ENCODE data around the gene ZBTB21. TPM values are rescaled to one million over a fixed set of nuclear protein-coding genes. Genes with fewer than 3 reads are reported as not detected.

ZBTB21 gene
- total and polyA plus RNA-seq, 10 donors, result 1.9 to 21.7 (median 14.0) TPM

- H3K27ac ChIP-seq, result no peak overlapping the region
- intact Hi-C loops (cut with DNase I; ENCODE audit: low total_unique reads), result no loop called here
- no peak overlapping the region for H3K4me3 ChIP-seq
- DNase-seq, result no peak
- no peaks in the 10 kb centered on the region for H3K36me3 ChIP-seq
- TF ChIP-seq CTCF (IDR thresholded peaks at IDR 0.05 in 8 of 11, conservative IDR thresholded peaks at IDR 0.05 in 3 of 11) (no peak), POLR2A (IDR thresholded peaks at IDR 0.05) (no peak), POLR2AphosphoS5 (IDR thresholded peaks at IDR 0.05) (no peak)
- H3K9me3 ChIP-seq, result no peaks in the 10 kb centered on the region
- H3K27me3 ChIP-seq (replicated peaks in 1 of 7), result no peaks in the 10 kb centered on the region
- 72 to 80% (median 76%) methylated on average over 20 of the region's 20 CpGs for WGBS, 5 donors
- H3K4me1 ChIP-seq, result peaks cover 0 to 27% (median 16%) of the 10 kb centered on the region in 6 donors
Observed at GRCh38 chr21:41970751-41971653, 39.2 kb downstream of the ZBTB21 start.

DNA sequence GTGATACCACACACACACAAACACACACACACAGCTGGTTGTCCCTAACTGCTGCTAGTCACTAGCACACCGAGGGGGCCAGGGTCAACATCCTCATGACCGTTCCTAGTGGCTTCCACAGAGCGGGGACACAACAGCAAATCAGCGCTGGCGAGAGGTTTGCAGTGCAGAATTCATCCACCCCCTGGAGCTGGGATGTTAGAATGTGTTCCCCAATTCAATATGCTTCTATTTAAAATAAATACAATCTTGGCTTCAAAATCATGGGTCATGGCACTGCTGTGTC lies 40.1 kb downstream of the ZBTB21 start:
- intact Hi-C loops (cut with DNase I; ENCODE audit: low total_unique reads), result no loop called here
- Histone ChIP-seq H3K4me1 (peaks cover 0 to 27% (median 16%) of the 10 kb centered on the region in 6 donors), H3K9me3 (no peaks in the 10 kb centered on the region), H3K4me3 (no peak overlapping the region), H3K27me3 (replicated peaks in 1 of 7) (no peaks in the 10 kb centered on the region), H3K36me3 (no peaks in the 10 kb centered on the region), H3K27ac (no peak overlapping the region)
- WGBS, 5 donors, result 90 to 100% (median 91%) methylated on average over 3 to 5 of the region's 5 CpGs
- TF ChIP-seq POLR2AphosphoS5 (IDR thresholded peaks at IDR 0.05), result no peak
- no peak for TF ChIP-seq POLR2A (IDR thresholded peaks at IDR 0.05)
- TF ChIP-seq CTCF (IDR thresholded peaks at IDR 0.05 in 8 of 11, conservative IDR thresholded peaks at IDR 0.05 in 3 of 11), result no peak
- no peak for DNase-seq

DNA sequence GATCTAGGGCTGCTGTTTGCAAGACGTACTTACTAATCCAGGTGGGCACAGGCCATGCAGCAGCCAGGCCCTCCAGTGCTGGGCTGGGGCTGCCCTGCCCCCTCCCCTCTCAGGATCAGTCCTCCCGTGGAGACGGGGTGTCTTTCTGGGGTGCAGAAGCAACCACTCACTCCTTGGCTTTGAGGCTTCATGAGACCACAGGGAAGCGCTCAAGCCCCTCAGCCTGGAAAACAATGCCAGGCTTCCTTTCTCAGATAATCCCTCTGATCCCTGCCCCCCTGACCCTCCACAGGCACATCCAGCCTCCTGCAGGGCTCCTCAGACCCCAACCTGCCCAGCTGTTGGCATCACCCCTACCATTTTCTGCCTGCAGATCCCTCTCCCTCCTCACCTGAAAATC lies 42.5 kb downstream of the ZBTB21 start:
- intact Hi-C loops (cut with DNase I; ENCODE audit: low total_unique reads), result no loop called here
- WGBS, 5 donors, result 91 to 100% (median 95%) methylated on average over 3 to 4 of the region's 4 CpGs
- H3K4me3 ChIP-seq, result no peak overlapping the region

More for the DNA sequence above, 42.5 kb downstream of the ZBTB21 start:
- no peaks in the 10 kb centered on the region for H3K9me3 ChIP-seq
- DNase-seq, result peak; percentile 56
- TF ChIP-seq POLR2AphosphoS5 (IDR thresholded peaks at IDR 0.05) (no peak), CTCF (IDR thresholded peaks at IDR 0.05 in 8 of 11, conservative IDR thresholded peaks at IDR 0.05 in 3 of 11) (no peak), POLR2A (IDR thresholded peaks at IDR 0.05) (no peak)
- no peaks in the 10 kb centered on the region for H3K36me3 ChIP-seq
- no peak overlapping the region for H3K27ac ChIP-seq
- H3K27me3 ChIP-seq (replicated peaks in 1 of 7), result peaks cover 0 to 6% (median 0%) of the 10 kb centered on the region in 7 donors
- peaks cover 0 to 10% (median 1%) of the 10 kb centered on the region in 6 donors for H3K4me1 ChIP-seq

All from spleen (tissue), 11 donors.